GM19324 (cell line): ENCODE results near the gene DNPH1.

Experiments
- ATAC-seq: cut with Tn5 transposase; IDR thresholded peaks from one replicate; pipeline ENCODE4 v1.9.1; 2021; ENCODE audit warnings: mild to moderate bottlenecking, moderate library complexity; ENCODE audit not compliant: unreplicated experiment, low FRiP score

The DNPH1 gene

GRCh38 chr6:43264599-43265145, 35.4 kb upstream of the DNPH1 start:
- no peak for ATAC-seq

GRCh38 chr6:43263314-43264178, 34.3 kb upstream of the DNPH1 start:
- peak; percentile 54 for ATAC-seq

GRCh38 chr6:43262780-43263313, 33.6 kb upstream of the DNPH1 start:
- ATAC-seq, result no peak

GRCh38 chr6:43262000-43262779, 32.9 kb upstream of the DNPH1 start:
- ATAC-seq, result no peak

GRCh38 chr6:43261198-43261597, 31.9 kb upstream of the DNPH1 start:
- no peak for ATAC-seq

GRCh38 chr6:43260791-43261190, 31.5 kb upstream of the DNPH1 start:
- no peak for ATAC-seq

- ATAC-seq, result no peak
These were observed 29.8 kb upstream of the DNPH1 start for GRCh38 chr6:43258807-43259686.

- no peak for ATAC-seq
These were observed 28.9 kb upstream of the DNPH1 start for GRCh38 chr6:43258180-43258579.

GRCh38 chr6:43257367-43258145, 28.3 kb upstream of the DNPH1 start:
- no peak for ATAC-seq

- ATAC-seq, result no peak
These were observed 27.5 kb upstream of the DNPH1 start for GRCh38 chr6:43256670-43257366.

GRCh38 chr6:43255408-43256054, 26.2 kb upstream of the DNPH1 start:
- no peak for ATAC-seq

- ATAC-seq, result no peak
These were observed 25.6 kb upstream of the DNPH1 start for GRCh38 chr6:43254846-43255245.

GRCh38 chr6:43254138-43254817, 25.0 kb upstream of the DNPH1 start:
- ATAC-seq, result no peak

GRCh38 chr6:43253401-43253800, 24.1 kb upstream of the DNPH1 start:
- no peak for ATAC-seq

GRCh38 chr6:43250992-43251373, 21.7 kb upstream of the DNPH1 start:
- ATAC-seq, result no peak

GRCh38 chr6:43248791-43249190, 19.5 kb upstream of the DNPH1 start:
- ATAC-seq, result no peak

GRCh38 chr6:43248101-43248500, 18.8 kb upstream of the DNPH1 start:
- ATAC-seq, result no peak
